ENCODE results near the gene ASPG. TPM values are rescaled to one million over a fixed set of nuclear protein-coding genes. Genes with fewer than 3 reads are reported as not detected.

Gene ASPG
- 5.3 TPM for total RNA-seq
- long read RNA-seq, full-length matches to known transcripts = 4 of 13 reads
- long read RNA-seq, partial matches to known transcripts = 1 of 13 reads
- long read RNA-seq, other reads (novel, unspliced or antisense) = 8 of 13 reads

GRCh38 chr14:104085032-104085888, at the start of gene ASPG:
Gene ASPG (plus strand): TSS chr14:104085700. CDS start chr14:104085771, 71 bp downstream.
- Histone ChIP-seq H3K27me3 (peaks cover 10% of the 10 kb centered on the region), H3K4me3 (peak within 1 kb of the TSS; percentile 5), H3K36me3 (no peaks in the 10 kb centered on the region), H3K4me1 (no peaks in the 10 kb centered on the region), H3K9me3 (no peaks in the 10 kb centered on the region), H3K27ac (peak within 1 kb of the TSS; percentile 36)
- intact Hi-C loops (cut with DNase I) = no loop called here
- TF ChIP-seq, protein P1, sequence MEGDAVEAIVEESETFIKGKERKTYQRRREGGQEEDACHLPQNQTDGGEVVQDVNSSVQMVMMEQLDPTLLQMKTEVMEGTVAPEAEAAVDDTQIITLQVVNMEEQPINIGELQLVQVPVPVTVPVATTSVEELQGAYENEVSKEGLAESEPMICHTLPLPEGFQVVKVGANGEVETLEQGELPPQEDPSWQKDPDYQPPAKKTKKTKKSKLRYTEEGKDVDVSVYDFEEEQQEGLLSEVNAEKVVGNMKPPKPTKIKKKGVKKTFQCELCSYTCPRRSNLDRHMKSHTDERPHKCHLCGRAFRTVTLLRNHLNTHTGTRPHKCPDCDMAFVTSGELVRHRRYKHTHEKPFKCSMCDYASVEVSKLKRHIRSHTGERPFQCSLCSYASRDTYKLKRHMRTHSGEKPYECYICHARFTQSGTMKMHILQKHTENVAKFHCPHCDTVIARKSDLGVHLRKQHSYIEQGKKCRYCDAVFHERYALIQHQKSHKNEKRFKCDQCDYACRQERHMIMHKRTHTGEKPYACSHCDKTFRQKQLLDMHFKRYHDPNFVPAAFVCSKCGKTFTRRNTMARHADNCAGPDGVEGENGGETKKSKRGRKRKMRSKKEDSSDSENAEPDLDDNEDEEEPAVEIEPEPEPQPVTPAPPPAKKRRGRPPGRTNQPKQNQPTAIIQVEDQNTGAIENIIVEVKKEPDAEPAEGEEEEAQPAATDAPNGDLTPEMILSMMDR (IDR thresholded peaks at IDR 0.05) = no peak
- peak; percentile 63 for ATAC-seq
- peak; percentile 74 for DNase-seq

DNA sequence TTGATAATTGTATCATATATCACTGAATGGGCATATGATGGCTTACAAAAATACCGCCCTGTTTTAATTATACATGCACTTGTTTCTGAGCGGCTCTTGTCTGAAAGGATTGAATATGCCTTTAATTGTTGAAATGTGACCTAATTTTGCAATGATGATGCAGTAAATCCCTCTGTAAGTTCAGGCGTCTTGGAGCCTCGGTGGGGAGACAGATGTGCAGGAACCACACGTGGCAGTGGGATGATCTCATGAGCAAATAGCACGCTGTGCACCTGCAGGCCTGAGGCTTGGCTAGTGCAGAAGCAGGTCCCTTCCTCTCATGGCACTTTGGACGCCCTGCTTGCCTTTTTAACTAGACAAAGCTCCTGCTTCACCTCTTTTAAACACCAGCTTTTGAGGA, 49.3 kb upstream of the ASPG start:
- intact Hi-C loops (cut with DNase I) = no loop called here
- no peaks in the 10 kb centered on the region for H3K36me3 ChIP-seq
- H3K4me1 ChIP-seq = no peaks in the 10 kb centered on the region
- no peak overlapping the region for H3K4me3 ChIP-seq
- DNase-seq (no peak), ATAC-seq (no peak)
- no peak overlapping the region for H3K27ac ChIP-seq
- no peaks in the 10 kb centered on the region for H3K9me3 ChIP-seq
- TF ChIP-seq, protein P1 (IDR thresholded peaks at IDR 0.05) = no peak
- no peaks in the 10 kb centered on the region for H3K27me3 ChIP-seq

GRCh38 chr14:104037074-104037473, 48.4 kb upstream of the ASPG start:
- no peaks in the 10 kb centered on the region for H3K27me3 ChIP-seq
- no peaks in the 10 kb centered on the region for H3K9me3 ChIP-seq
- H3K36me3 ChIP-seq = no peaks in the 10 kb centered on the region
- DNase-seq (no peak), ATAC-seq (no peak)
- intact Hi-C loops (cut with DNase I) = no loop called here
- TF ChIP-seq, protein P1 (IDR thresholded peaks at IDR 0.05) = no peak
- H3K4me3 ChIP-seq = no peak overlapping the region
- H3K27ac ChIP-seq = no peak overlapping the region
- no peaks in the 10 kb centered on the region for H3K4me1 ChIP-seq

DNA sequence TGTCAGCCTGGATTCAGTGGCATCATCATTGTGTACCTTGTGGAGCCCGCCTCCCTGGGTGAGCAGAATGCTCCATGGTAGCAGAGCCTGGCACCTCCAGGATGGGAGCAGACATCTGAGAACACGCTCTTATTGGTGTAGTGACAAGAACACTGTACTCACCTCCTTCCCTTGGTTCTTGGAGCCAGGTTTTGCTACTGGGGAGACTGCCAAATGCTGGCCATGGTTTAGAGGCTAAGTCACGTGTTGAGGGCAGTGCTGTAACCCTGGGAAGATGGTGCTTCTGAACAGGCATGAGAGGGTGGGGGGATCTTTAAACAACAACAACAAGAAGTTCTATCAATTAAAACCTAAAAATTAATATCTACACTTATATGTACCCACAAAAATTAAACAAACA, 47.6 kb upstream of the ASPG start:
- intact Hi-C loops (cut with DNase I) = no loop called here
- H3K9me3 ChIP-seq = no peaks in the 10 kb centered on the region
- DNase-seq (no peak), ATAC-seq (peak; percentile 34)
- H3K36me3 ChIP-seq = no peaks in the 10 kb centered on the region
- TF ChIP-seq, protein P1 (IDR thresholded peaks at IDR 0.05) = no peak
- H3K4me1 ChIP-seq = no peaks in the 10 kb centered on the region
- H3K27me3 ChIP-seq = no peaks in the 10 kb centered on the region
- H3K4me3 ChIP-seq = no peak overlapping the region
- H3K27ac ChIP-seq = no peak overlapping the region

DNA sequence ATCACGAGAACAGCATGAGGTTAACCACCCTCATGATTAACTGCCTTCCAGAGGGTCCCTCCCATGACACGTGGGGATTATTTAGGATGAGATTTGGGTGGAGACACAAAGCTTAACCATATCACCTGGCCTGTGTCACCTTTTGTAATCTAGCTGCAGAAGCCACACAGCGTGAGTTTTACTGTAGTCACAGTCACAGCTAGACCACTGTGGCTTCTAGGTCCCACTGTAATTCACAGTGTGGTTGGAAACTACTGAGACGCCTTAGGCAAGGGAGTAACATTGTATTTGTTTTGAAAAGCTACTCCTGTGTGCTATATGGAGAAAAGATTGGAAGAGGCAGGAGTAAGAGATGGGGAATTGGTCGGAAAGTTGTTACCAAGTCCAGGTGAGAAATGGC, 46.3 kb upstream of the ASPG start:
- Histone ChIP-seq H3K27me3 (no peaks in the 10 kb centered on the region), H3K4me1 (no peaks in the 10 kb centered on the region), H3K36me3 (no peaks in the 10 kb centered on the region), H3K9me3 (no peaks in the 10 kb centered on the region), H3K4me3 (no peak overlapping the region), H3K27ac (no peak overlapping the region)
- no peak for DNase-seq
- no peak for ATAC-seq
- TF ChIP-seq, protein P1 (IDR thresholded peaks at IDR 0.05) = no peak
- intact Hi-C loops (cut with DNase I) = no loop called here
